Measurements from ENCODE around the gene MTHFS.
"Not testable (repeated sequence)": the region's sequence is repeated elsewhere in the genome, so short reads cannot be mapped to it uniquely, and the experiment has no call there.

DNA sequence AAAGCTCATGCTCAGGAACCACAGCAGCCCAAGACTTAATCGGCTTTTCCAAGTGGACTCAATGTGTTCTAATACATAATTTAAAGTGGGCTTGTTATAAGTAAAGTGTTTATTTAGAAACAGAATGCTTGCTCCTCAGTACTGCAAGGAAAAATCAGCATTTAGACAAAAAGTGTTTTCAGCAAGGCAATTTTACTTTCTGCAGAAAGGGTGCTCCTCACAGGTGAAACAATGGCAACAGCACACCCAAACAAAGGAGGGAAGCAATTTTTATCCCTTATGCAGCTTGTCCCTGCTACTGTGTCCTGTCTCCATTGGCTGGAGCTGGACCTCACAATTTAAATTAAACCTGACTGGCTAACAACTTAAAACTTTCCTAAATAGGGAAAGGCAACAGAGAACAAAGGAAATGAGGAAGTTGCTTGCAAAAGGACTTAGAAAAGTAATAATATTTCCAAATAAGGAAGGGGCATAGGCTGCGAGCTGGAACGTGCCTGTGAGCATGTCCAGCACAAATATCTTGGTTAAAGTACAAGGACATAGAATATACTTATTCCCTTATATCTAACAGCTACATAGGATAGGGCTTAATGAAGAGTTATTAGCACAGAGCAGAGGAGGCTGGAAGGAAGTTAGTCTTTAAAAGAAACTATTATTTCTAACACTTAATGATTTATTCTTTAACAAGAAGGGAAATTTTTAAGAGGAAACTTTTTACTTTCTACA is 19.1 kb upstream of the MTHFS start:
- TF ChIP-seq, protein P1, sequence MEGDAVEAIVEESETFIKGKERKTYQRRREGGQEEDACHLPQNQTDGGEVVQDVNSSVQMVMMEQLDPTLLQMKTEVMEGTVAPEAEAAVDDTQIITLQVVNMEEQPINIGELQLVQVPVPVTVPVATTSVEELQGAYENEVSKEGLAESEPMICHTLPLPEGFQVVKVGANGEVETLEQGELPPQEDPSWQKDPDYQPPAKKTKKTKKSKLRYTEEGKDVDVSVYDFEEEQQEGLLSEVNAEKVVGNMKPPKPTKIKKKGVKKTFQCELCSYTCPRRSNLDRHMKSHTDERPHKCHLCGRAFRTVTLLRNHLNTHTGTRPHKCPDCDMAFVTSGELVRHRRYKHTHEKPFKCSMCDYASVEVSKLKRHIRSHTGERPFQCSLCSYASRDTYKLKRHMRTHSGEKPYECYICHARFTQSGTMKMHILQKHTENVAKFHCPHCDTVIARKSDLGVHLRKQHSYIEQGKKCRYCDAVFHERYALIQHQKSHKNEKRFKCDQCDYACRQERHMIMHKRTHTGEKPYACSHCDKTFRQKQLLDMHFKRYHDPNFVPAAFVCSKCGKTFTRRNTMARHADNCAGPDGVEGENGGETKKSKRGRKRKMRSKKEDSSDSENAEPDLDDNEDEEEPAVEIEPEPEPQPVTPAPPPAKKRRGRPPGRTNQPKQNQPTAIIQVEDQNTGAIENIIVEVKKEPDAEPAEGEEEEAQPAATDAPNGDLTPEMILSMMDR (conservative IDR thresholded peaks at IDR 0.05 in 1 of 2, IDR thresholded peaks at IDR 0.05 in 1 of 2; ENCODE audit: low read depth in 1 of 2, low read length in 2 of 2), result not testable (repeated sequence)
- not testable (repeated sequence) for TF ChIP-seq EZH2 (IDR thresholded peaks at IDR 0.05; ENCODE audit: low read length, missing control alignments)
